A172 (cell line): ENCODE measurements around the gene MOSPD2. TPM values are rescaled to one million over a fixed set of nuclear protein-coding genes. Genes with fewer than 3 reads are reported as not detected.
A peak's percentile ranks its signal among the peaks of the same experiment; 100 is the strongest.

Experiments used
- DNase-seq: peaks from one replicate; pipeline ENCODE4 v3.0.0-alpha.2; 2015; ENCODE audit warnings: low spot score
- total RNA-seq: library from RNA; depleted of rRNA; stranded (reverse); fragments of >200 nt; shearing (Covaris generic); gene quantifications from 2 replicates; pipeline ENCODE4 v1.2.3, GENCODE V29; 2014; rRNA removed

The MOSPD2 gene
- total RNA-seq: 26.9 and 32.4 TPM in 2 replicates

DNA sequence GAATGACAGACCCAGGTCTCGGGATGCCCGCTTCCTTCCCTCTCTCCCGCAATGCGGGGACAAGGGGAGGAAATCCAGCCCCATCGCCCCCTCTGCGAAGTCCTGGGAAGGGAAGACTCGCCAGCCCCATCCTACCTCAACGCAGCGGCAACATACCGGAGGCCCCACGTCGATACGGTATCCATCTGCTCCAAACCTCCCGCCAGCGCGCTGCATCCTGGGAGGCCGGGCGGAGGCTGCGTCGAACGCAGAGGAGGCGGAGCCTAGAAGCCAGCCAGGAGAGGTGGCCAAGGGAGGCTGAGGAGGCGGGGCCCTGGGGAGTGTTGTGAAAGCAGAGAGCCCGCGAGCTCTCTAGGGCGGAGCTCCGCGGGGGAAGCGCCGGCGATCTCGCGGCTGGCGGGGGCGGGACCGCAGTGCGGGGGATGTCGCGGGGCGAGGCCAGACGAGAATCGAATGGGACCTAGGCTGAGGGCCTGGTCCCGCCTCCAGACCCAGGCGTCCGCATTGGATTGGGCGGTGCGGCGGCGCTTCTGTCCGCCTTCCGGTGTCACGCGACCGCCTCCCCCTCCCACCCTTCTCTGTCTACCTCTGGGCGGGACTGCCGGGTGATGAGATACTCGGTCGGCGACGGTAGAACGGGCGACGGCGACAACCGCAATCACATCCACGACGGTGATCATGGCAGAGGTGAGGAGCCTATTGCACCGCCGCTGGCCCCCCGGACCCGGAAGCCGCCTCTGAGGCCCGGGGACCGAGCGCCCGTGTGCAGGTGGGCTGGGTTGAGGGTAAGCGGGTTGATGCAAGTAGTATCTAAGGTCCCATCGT is at the start of gene MOSPD2, which contains the start of gene FANCB:
TSS of gene MOSPD2 (plus strand) at position 571 of the 825 bp plus-strand sequence. CDS start at position 679, 108 bp downstream.
TSS of gene FANCB (minus strand) at position 219 of the 825 bp plus-strand sequence. CDS start 7,559 bp downstream, outside the sequence.
- DNase-seq: peak; percentile 93

DNA sequence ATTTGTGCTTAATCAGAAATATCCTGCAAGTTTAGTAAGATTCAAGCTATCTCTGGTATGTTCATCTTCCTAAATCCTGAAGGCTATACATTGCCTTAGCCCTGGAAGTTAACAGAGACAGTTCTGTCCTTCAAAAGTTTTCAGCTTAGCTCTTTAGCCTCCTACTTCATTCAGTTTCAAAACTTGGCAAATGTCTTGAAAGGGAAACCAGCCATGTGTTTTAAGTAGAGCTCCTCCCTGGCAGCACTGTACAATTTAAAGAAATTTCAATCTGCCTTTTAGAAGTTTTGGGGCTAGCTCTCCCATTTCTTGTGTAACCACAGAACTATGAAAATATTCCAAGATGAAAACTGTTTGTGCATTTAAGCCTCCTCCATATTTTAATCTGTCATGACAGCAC is 47.4 kb upstream of the MOSPD2 start:
- DNase-seq: no peak

DNA sequence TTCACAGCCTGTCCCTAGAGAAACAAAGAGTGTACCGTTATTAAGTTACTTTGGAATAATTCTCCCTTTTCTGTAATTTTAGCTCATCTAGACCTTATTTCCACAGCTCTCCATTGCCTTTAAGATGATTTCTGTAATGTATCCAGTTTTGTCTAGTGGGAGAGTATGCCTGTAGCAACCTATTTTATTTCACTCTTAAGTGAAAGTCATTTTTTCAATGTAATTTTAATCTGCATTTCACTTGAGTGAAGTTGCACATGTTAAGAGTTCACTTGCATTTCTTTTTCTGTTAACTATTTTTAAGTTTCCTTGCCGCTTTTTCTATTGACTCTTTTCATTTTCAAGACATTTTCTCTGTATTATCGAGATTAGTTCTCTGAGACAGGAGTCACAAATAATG is 46.9 kb upstream of the MOSPD2 start:
- no peak for DNase-seq

DNA sequence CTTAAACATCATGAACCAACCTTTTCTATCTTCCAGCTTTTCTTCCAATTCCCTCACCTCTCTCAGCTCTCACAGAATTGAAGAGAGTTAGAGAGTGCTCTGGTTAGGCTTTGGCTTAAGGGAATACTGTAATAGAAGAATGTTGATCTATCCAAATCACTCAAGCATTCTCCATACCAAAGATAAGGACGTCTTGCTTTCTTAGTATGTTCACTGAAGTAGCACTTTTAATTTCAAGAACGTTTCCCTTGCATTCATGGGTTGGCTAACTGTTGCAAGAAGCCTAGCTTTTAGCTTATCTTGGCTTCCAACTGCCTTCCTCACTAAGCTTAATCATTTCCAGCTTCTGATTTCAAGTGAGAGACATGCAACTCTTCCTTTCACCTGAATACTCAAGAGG is 43.6 kb upstream of the MOSPD2 start:
- no peak for DNase-seq

DNA sequence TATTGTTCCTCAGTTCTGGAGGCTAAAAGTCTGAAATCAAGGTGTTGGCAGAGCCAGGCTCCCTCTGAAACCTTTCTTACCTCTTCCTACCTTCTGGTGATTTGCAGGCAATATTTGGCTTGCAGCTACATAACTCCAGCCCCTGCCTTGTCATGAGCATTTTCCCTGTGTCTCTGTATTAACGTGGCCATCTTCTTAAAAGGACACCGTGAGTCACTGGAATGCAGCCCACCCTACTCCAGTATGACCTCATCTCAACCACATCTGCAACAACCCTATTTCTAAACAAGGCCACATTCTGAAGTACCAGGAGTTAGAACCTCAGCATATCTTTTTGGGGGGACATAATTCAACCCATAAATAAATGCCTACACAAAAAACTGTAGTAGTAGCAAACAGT is 41.1 kb upstream of the MOSPD2 start:
- peak; percentile 2 for DNase-seq

DNA sequence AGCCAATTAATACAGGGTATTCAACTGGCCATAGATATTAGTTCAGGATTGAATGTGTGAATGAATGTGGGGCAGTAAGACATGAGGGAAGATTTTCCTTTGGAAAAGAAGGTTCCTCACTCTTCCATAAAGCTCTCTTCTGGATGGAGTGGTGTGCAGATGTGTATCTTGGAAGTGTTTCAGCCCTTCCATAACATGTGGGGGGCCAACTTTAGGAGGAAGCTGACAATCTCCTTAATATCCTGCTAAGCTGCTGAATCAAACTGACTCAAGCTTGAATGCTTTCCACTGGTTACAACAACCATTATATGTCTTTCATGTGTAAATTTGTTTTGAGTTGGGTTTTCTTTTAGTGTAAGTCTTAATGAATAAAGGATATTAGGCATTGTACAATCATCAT is 40.6 kb upstream of the MOSPD2 start:
- DNase-seq: no peak

DNA sequence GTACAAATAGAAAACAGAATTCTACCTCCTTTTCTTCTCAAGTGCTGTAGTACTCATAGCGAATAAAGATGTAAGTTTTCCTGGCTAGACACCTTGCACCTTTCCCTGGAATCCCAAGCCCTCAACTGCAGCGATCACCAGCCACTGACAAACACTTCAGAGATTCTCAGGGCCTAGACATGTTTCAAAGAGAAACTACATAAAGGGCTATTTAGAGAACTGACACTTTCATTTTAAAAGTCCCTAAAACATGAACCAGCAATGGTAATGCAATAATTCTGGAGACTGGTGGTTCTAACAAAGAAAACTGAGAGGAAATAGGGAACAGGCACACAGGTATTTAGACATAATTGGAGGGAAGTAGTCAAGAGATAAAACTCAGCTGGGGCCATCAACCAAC is 36.1 kb upstream of the MOSPD2 start:
- no peak for DNase-seq

DNA sequence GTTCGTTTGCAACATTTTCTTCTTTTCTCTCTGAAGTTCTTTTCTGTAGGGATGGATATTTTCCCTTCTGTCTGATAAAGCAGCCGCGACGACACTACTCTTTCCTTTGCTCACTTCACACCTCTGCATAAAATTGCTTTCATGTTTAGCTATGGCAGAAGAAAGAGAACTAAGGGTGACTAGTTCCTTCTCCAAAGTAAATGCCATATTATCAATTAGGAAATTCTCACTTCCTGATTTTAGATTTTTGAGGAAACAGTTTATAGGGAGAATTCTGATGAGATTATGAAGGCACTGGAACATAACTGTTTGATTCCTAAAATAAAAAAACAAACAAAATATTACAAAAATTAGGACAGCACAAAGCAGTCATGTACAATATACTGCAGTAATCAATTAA is 29.6 kb upstream of the MOSPD2 start:
- no peak for DNase-seq

DNA sequence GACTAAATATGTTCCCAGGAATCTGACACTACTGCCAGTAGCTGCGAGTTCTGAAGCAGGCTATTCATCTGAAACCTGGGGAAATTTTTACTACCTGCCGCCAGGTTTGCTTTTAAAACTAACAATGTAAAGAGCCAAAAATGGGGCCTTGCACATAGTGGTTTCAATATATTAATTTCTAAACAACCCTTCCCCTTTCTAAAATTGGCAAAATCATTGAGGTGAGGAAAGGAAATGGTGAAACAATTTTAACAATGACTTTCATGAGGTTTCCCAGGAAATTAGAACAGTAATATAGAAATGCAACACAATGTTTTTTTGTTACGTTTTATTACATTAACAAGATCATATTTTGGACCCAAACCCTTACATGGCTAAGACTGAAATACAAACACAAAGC is 21.7 kb upstream of the MOSPD2 start:
- no peak for DNase-seq

DNA sequence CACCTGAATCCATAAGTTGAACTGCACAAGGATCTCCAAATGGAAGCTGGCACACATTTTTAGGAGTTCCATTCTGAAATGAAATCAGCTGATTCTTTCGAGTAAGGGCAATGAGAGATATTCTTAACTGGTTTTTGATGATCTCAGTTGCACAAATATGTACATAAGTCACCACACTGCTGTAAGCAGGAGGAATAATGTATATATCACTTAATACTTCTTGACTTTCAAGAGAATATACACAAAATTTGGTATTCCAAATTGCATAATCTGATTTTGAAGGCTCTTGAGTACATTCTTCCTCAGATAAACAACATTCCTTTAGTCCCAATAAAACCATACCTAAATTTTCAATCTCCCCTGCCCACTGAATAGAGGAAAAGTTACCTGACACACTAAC is 8.6 kb upstream of the MOSPD2 start:
- DNase-seq: no peak

DNA sequence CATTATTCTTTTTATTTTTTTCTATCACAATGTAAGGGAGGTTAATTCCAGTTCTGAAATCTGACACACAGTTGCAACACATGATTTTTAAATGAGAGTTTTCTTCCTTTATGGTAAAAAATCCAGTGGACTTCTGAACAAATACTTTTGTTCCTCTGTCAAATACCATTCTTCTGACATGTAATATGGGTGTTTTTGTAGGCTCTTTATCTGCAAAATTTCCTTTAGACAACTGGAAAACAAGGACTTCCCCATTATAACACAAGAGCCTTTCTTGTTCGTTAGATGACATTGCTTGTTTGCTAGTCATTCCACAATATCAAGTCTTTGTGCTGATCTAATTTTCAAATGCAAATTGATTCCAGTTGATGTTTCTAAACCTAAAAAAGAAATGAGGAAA is 8.0 kb upstream of the MOSPD2 start:
- DNase-seq: no peak

DNA sequence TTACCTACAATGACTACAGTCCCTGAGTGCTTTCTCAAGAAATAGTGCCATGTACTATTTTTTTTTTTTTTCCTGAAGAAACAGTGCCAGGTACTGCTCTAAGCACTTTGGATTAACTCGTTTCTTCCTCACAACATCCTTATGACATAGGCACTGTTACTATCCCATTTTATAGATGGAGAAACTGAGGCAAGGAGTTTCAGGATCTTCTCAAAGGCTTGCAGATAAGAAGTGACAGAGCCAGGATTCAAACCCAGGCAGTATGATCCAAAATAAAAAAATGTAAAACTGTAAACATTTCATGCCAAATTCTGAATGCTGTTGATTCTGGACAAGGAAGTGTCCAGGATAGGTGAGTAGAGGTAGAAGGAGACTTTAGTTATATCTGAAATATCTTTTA is 1.5 kb upstream of the MOSPD2 start:
- no peak for DNase-seq

DNA sequence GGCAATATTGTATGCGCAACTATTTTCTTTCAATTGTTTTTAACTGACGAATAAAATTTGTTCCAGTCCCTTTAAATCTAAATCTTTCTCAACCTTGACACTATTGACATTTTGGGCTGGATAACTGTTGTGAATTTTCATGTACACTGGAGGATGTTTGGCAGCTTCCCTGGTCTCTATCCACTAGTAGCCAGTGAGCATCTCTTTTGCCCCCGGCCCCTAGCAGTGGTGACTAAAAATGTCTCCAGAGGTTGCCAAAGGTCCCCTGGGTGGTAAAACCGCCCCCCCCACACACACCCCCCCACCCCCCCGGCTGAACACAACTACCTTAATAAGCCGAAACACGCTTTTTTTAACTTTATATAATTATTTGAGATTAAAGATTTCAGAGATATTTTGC is 866 bp upstream of the MOSPD2 start:
- DNase-seq: no peak

DNA sequence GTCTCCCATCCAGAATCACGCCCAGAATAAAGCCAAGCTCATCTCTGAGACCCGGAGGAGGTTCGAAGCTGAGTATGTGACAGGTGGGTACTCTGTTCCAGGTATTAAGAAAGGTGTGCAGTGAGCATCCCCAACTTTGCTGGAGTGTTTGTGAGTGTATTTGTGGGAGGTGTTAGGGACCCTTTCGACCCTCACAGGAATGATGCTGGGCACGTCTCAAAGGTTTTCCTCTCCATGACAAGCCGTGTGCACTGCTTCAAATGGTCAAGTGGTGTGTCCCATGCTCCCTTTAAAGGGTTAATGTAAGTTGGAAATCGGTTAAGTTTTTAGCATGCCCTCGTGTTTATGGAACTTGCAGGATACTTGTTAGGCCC is 442 bp downstream of the MOSPD2 start:
- peak; percentile 5 for DNase-seq

DNA sequence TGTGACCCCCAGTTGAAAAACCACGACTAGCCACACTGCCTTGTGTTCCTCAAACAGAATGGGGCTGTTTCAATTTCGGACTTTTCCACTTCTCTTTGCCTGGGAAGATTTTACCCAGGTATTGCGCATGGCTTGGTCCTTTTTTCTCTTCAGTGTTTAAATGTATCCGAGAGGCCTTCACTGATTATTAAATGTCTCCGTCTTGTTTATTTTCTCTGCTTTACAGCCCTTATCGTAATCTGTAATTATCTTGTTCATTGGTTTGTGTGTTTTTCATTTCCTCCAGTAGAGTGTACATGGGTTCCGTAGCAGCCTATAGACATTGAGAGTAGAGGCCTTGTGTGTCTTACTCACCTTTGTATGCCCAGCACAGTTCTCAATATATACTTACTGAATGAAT is 2.4 kb downstream of the MOSPD2 start:
- DNase-seq: no peak

DNA sequence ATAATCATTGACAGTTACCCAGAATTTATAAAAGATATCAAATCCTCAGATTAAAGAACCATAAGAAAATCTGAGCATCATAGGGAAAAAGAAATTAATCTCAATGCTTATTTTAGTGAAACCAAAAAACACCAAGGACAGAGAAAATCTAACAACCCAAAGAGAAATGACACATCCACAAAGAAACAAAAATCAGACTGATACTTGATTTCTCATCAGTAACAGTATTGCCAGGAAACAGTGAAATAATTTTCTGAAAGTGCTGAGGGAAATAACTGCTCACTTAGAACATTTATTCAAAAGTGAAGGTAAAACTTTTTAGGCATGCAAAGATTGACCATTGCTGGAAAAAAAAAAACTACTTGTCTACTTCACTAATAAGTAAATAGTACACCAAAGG is 10.6 kb downstream of the MOSPD2 start:
- DNase-seq: no peak

DNA sequence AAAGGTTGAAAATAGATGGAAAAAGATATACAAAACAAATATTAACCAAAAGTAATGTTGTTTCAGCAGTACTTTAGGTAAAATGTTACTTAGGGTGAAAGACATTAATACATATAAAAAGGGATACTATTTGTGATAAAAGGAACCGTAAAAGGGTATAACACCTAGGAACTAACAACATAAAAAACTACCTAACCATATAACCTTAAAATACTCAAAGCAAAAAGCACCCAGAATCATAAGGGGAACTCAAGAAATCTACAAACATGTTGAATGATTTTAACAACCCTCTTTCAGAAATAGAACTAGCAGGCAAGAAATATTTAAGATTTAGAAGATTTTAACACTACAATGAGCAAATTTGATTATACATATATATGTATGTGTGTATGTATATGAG is 11.5 kb downstream of the MOSPD2 start:
- DNase-seq: no peak

DNA sequence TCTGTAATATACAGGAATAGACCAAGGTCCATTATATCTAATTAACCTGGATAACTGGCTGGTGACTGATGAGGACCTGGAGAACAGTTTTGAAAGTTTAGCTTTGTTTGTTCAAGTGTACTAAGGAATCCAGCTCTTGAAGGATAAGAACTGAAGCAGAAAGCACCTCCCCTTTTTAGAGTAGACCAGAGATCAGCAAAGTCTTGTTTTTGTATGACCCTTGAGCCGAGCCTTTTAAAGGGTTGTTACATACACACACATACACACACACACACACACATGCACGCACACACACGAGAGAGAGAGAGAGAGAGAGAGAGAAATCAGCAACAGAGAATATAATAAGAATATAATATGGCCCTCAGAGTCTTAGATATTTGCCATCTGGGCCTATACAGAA is 13.0 kb downstream of the MOSPD2 start:
- DNase-seq: no peak

DNA sequence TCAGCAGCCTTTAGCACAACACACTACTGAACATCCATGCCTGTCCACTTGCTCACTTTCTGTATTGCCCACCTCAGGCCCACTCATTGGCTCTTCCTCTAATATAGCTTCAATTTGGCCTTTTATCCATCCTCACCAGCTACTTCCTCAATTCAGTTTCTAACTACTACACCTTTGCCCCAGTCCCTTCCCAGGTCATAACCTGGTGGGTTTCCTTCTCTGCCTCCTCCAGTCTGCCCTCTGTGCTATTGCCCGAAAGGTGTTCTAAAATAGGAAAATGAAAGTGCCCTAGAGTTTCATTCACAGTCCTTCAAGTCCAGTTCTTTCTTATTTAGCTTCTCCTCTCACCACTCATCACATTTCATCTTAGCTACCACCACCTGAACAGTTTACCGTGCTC is 23.1 kb downstream of the MOSPD2 start:
- no peak for DNase-seq

DNA sequence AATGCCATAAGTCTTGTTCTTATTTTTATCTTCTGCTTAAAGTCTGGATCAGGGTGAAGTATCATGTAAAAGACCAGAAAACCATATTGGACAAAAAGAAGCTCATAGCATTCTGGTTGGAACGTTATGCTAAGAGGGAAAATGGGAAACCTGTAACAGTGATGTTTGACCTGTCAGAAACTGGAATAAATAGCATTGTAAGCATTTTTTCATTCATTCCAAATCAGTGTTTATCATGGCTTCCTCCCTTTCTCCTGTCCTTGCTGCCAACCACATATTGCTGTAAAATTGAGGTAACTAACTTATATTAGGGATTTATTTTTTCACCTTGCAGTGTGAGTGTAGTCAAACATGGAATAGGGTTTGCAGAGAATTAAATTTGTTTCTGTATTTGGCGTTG is 23.8 kb downstream of the MOSPD2 start:
- no peak for DNase-seq

DNA sequence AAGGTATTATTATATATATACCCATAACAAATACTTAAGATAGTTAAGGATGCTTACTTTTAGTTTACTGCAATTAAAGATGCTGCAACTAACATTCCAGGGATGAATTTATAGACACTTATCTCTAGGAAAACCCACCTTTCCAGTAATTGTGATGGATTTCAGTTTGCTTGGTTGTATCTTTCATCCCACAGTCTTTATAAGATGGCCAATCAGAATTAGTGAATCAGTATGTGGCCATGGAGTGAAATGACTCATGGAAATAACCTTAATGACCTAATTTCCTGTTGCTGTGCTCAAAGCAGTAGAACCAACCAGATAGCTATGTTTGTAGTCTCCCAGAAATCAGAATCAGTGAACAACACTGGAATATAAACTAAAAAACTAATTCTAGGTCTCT is 26.4 kb downstream of the MOSPD2 start:
- DNase-seq: peak; percentile 94

DNA sequence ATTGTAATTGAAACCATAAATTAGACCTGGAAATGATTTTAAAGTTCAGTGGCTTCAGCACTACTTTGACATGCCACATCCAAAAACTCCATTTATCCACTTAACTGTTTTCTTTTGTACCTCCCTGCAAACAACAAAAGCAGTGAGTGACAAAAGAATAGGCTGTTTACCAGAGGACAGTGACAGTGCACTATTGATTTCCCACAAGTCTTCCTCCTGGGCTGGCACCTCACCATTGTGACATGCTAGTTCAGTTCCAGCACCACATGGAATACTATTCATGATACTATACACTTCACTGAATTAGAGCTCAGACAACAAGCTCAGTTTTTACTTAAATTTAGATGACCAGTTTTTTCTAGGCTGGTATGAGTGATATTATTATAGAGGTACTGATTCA is 29.3 kb downstream of the MOSPD2 start:
- no peak for DNase-seq

DNA sequence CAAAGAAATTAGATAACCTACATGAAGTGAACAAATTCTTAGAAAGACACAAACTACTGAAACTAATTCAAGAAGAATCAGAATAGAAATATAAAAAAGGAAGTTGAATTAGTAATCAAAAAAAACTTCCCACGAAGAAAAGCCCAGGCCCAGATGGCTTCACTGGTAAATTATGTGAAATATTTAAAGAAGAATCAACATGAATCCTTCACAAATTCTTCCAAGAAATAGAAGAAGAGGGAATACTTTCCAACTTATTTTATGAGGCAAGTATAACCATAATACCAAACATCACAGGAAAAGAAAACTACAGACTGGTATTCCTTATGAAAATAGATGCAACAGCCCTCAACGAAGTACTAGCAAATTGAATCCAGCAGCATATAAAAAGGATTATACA is 30.7 kb downstream of the MOSPD2 start:
- DNase-seq: no peak

DNA sequence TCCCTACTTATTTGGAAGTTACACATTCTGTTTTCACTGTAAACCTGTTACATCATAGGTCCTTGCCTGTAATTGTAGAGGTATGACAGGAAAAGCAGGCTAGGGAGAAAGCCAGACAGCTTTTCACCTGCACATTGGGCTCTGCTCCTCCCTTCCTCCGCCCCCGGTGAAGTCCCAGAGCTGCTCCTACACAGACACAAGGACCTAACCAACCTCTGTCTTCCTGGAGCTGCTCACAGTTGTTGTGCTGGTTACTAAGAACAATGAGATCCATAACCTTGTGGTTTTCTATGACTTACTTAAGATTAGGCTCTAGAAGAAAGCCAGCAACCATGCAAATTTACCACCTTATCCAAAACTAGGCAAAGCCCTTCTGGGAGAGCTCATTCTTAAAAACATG is 40.0 kb downstream of the MOSPD2 start:
- DNase-seq: no peak
